ENCODE data around the gene KDSR. TPM values are rescaled to one million over a fixed set of nuclear protein-coding genes. Genes with fewer than 3 reads are reported as not detected.

The KDSR gene
- total RNA-seq, 4 donors from 2014 or later = 12.6 to 68.6 (median 29.3) TPM

DNA sequence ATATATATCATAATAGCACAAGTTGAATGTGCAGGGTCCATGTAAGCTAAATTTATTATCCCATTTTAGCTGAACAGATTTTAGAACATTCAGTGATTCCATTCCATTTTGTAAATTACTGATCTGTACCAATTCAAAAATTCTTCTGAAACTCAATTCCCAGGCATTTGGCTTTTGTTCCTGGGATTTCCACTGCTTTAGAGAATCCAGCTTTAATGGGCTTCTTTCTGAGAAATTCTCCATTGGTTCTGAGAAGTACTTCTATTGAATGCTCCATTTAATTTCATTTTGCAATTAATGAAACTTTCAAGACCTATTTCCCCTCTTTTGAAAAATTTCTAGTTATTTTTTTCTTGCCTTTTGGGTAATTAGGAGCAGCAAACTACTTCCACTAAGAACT lies 84.2 kb downstream of the KDSR start:
- H3K4me1 ChIP-seq = peaks cover 0 to 6% of the 10 kb centered on the region in 2 donors
- no peaks in the 10 kb centered on the region for H3K9me3 ChIP-seq
- DNase-seq = no peak
- no peak overlapping the region for H3K27ac ChIP-seq
- no peaks in the 10 kb centered on the region for H3K27me3 ChIP-seq
- TF ChIP-seq CTCF (IDR thresholded peaks at IDR 0.05) (no peak), POLR2A (IDR thresholded peaks at IDR 0.05) (no peak)
- no peaks in the 10 kb centered on the region for H3K36me3 ChIP-seq
- intact Hi-C loops (cut with DNase I; ENCODE audit: low total_unique reads) = no loop called here
- H3K4me3 ChIP-seq = no peak overlapping the region

Other genes starting within 250 kb of the KDSR start
- 10 to 100 TPM; 16.1 to 61.1 (median 36.9) TPM for gene BCL2, start 47.4 kb downstream of the KDSR start, total RNA-seq
- 100 to 1,000 TPM in 1 of 4 donors, 10 to 100 TPM in 3; 32.4 to 214 (median 52.2) TPM for gene VPS4B, start 55.3 kb upstream of the KDSR start, total RNA-seq
- under 1 TPM in 1 of 4 donors, not detected in 3; 0.69 TPM for gene SERPINB5, start 109.8 kb upstream of the KDSR start, total RNA-seq
- not detected for gene SERPINB12, start 175.2 kb upstream of the KDSR start, total RNA-seq
- not detected for gene SERPINB13, start 220.1 kb upstream of the KDSR start, total RNA-seq